ENCODE data around the gene DZIP3.
"Not testable (repeated sequence)": the region's sequence is repeated elsewhere in the genome, so short reads cannot be mapped to it uniquely, and the experiment has no call there.

The DZIP3 gene

GRCh38 chr3:108642526-108642925 is 53.0 kb downstream of the DZIP3 start:
- no peak overlapping the region for H3K4me2 ChIP-seq (ENCODE audit: low read length)
- no peaks in the 10 kb centered on the region for H3K36me3 ChIP-seq (replicated peaks; ENCODE audit: low read depth, low read length)
- H3K79me2 ChIP-seq (ENCODE audit: low read length) = no peaks in the 10 kb centered on the region
- no peak overlapping the region for H3K4me3 ChIP-seq (ENCODE audit: low read length)
- H4K20me1 ChIP-seq (ENCODE audit: insufficient read depth, low read length) = no peaks in the 10 kb centered on the region
- H2AFZ ChIP-seq (ENCODE audit: low read depth, low read length) = no peak overlapping the region
- no peak for TF ChIP-seq EZH2phosphoT487 (IDR thresholded peaks at IDR 0.05; ENCODE audit: low read depth)
- TF ChIP-seq CTCF (IDR thresholded peaks at IDR 0.05; ENCODE audit: low read depth, low read length) = no peak
- H3K4me1 ChIP-seq (ENCODE audit: low read length) = no peaks in the 10 kb centered on the region
- H3K9me3 ChIP-seq (ENCODE audit: insufficient read depth, low read length) = no peaks in the 10 kb centered on the region
- H3K27ac ChIP-seq (ENCODE audit: low read length) = no peak overlapping the region
- no peak overlapping the region for H3K9ac ChIP-seq (ENCODE audit: low read length)
- no peaks in the 10 kb centered on the region for H3K27me3 ChIP-seq (ENCODE audit: low read depth, low read length)

GRCh38 chr3:108645364-108645763 is 55.8 kb downstream of the DZIP3 start:
- Histone ChIP-seq H3K79me2 (ENCODE audit: low read length) (no peaks in the 10 kb centered on the region), H4K20me1 (ENCODE audit: insufficient read depth, low read length) (no peaks in the 10 kb centered on the region), H3K9ac (ENCODE audit: low read length) (no peak overlapping the region), H3K4me2 (ENCODE audit: low read length) (no peak overlapping the region), H3K9me3 (ENCODE audit: insufficient read depth, low read length) (no peaks in the 10 kb centered on the region), H3K27ac (ENCODE audit: low read length) (no peak overlapping the region), H3K36me3 (replicated peaks; ENCODE audit: low read depth, low read length) (no peaks in the 10 kb centered on the region), H3K4me3 (ENCODE audit: low read length) (no peak overlapping the region), H3K4me1 (ENCODE audit: low read length) (no peaks in the 10 kb centered on the region), H3K27me3 (ENCODE audit: low read depth, low read length) (no peaks in the 10 kb centered on the region), H2AFZ (ENCODE audit: low read depth, low read length) (no peak overlapping the region)
- no peak for TF ChIP-seq CTCF (IDR thresholded peaks at IDR 0.05; ENCODE audit: low read depth, low read length)
- no peak for TF ChIP-seq EZH2phosphoT487 (IDR thresholded peaks at IDR 0.05; ENCODE audit: low read depth)

GRCh38 chr3:108655664-108656063 is 66.1 kb downstream of the DZIP3 start:
- H3K4me2 ChIP-seq (ENCODE audit: low read length); H4K20me1 ChIP-seq (ENCODE audit: insufficient read depth, low read length); H3K36me3 ChIP-seq (replicated peaks; ENCODE audit: low read depth, low read length); H3K27me3 ChIP-seq (ENCODE audit: low read depth, low read length); H3K4me3 ChIP-seq (ENCODE audit: low read length); H3K79me2 ChIP-seq (ENCODE audit: low read length); H2AFZ ChIP-seq (ENCODE audit: low read depth, low read length); H3K9ac ChIP-seq (ENCODE audit: low read length); H3K4me1 ChIP-seq (ENCODE audit: low read length); H3K27ac ChIP-seq (ENCODE audit: low read length); H3K9me3 ChIP-seq (ENCODE audit: insufficient read depth, low read length): not testable (repeated sequence)

- no peak overlapping the region for H3K27ac ChIP-seq (ENCODE audit: low read length)
- no peaks in the 10 kb centered on the region for H3K27me3 ChIP-seq (ENCODE audit: low read depth, low read length)
- no peak overlapping the region for H2AFZ ChIP-seq (ENCODE audit: low read depth, low read length)
- H3K9me3 ChIP-seq (ENCODE audit: insufficient read depth, low read length) = no peaks in the 10 kb centered on the region
- peak overlapping the region; percentile 6; the same call in 1 of the 2 replicates for H3K4me2 ChIP-seq (ENCODE audit: low read length)
- H3K79me2 ChIP-seq (ENCODE audit: low read length) = no peaks in the 10 kb centered on the region
- H3K36me3 ChIP-seq (replicated peaks; ENCODE audit: low read depth, low read length) = peaks cover 4% of the 10 kb centered on the region
- no peak for TF ChIP-seq EZH2phosphoT487 (IDR thresholded peaks at IDR 0.05; ENCODE audit: low read depth)
- TF ChIP-seq CTCF (IDR thresholded peaks at IDR 0.05; ENCODE audit: low read depth, low read length) = no peak
- H3K4me3 ChIP-seq (ENCODE audit: low read length) = no peak overlapping the region
- H4K20me1 ChIP-seq (ENCODE audit: insufficient read depth, low read length) = no peaks in the 10 kb centered on the region
- H3K4me1 ChIP-seq (ENCODE audit: low read length) = no peaks in the 10 kb centered on the region
- no peak overlapping the region for H3K9ac ChIP-seq (ENCODE audit: low read length)
Observed at GRCh38 chr3:108661699-108662098, 72.2 kb downstream of the DZIP3 start.

Data from OCI-LY3 (cell line).